Breast epithelium (tissue), 4 donors: ENCODE data around the gene CEP131. TPM values are rescaled to one million over a fixed set of nuclear protein-coding genes. Genes with fewer than 3 reads are reported as not detected.

Experiments
- DNase-seq, 2 donors: peaks; one replicate each; pipeline ENCODE4 v3.0.0-alpha.2; 2019; ENCODE audit warnings: low spot score in 2 of 2
- H3K27ac ChIP-seq, 2 donors: fragments of 200-600 bp; sonication (generic) in 1 of 2; one replicate each; pipeline ENCODE4 v1.5.1; 2016 to 2019; ENCODE audit warnings: mild to moderate bottlenecking in 1 of 2
- H3K27me3 ChIP-seq, 2 donors: fragments of 200-600 bp; sonication (generic) in 1 of 2; one replicate each; pipeline versions ENCODE4 v1.5.1 to v1.6.0; 2017 to 2019; ENCODE audit warnings: control low read depth in 1 of 2, mild to moderate bottlenecking in 1 of 2
- H3K36me3 ChIP-seq: fragments of 200-600 bp; one replicate; pipeline ENCODE4 v1.5.1; 2019
- H3K4me1 ChIP-seq, 2 donors: fragments of 200-600 bp; sonication (generic); one replicate each; pipeline ENCODE4 v1.5.1; 2016 to 2019; ENCODE audit warnings: control low read depth in 1 of 2
- H3K4me3 ChIP-seq, 3 donors: fragments of 200-600 bp; sonication (generic); 1 replicate in 2 of 3; 2 replicates in 1 of 3; pipeline ENCODE4 v1.5.1; 2016 to 2019; ENCODE audit warnings: mild to moderate bottlenecking in 3 of 3, moderate library complexity in 2 of 3
- H3K9me3 ChIP-seq, 2 donors: fragments of 200-600 bp; sonication (generic) in 1 of 2; one replicate each; pipeline ENCODE4 v1.5.1; 2016 to 2019; ENCODE audit warnings: control low read depth in 1 of 2
- POLR2A ChIP-seq: fragments of 450-650 bp; IDR thresholded peaks from one replicate; pipeline ENCODE4 v1.6.1; 2016; ENCODE audit warnings: antibody characterized with exemption, mild to moderate bottlenecking, moderate library complexity
- POLR2AphosphoS5 ChIP-seq, 3 donors: sonication (generic); formaldehyde crosslinking; IDR thresholded peaks; one replicate each; pipeline ENCODE4 v1.6.1; 2017; ENCODE audit warnings: antibody characterized with exemption in 3 of 3
- intact Hi-C: fragments of 100-400 bp; cut with DNase I; formaldehyde crosslinking; loops from one replicate; pipeline ENCODE4 v1.15.1; 2023; ENCODE audit warnings: low total_unique reads
- total RNA-seq, 3 donors: library from RNA; depleted of rRNA; stranded (reverse); fragments of >200 nt; gene quantifications; one replicate each; pipeline ENCODE4 v1.1.0, GENCODE V29; 2016
- TF ChIP-seq, protein P1 (sequence below), 3 donors: fragments of 450-650 bp; IDR thresholded peaks; one replicate each; pipeline ENCODE4 v1.5.1; 2016 to 2017; ENCODE audit warnings: antibody characterized with exemption in 3 of 3, mild to moderate bottlenecking in 3 of 3, moderate library complexity in 3 of 3

Gene CEP131
- total RNA-seq, 3 donors from 2014 or later: 6.9 to 12.8 (median 9.7) TPM

- Histone ChIP-seq H3K4me3 (no peak overlapping the region), H3K9me3 (no peaks in the 10 kb centered on the region), H3K27ac (no peak overlapping the region), H3K27me3 (no peaks in the 10 kb centered on the region), H3K36me3 (no peaks in the 10 kb centered on the region), H3K4me1 (peaks cover 8% of the 10 kb centered on the region in 2 donors)
- no peak for TF ChIP-seq POLR2A
- TF ChIP-seq, protein P1, sequence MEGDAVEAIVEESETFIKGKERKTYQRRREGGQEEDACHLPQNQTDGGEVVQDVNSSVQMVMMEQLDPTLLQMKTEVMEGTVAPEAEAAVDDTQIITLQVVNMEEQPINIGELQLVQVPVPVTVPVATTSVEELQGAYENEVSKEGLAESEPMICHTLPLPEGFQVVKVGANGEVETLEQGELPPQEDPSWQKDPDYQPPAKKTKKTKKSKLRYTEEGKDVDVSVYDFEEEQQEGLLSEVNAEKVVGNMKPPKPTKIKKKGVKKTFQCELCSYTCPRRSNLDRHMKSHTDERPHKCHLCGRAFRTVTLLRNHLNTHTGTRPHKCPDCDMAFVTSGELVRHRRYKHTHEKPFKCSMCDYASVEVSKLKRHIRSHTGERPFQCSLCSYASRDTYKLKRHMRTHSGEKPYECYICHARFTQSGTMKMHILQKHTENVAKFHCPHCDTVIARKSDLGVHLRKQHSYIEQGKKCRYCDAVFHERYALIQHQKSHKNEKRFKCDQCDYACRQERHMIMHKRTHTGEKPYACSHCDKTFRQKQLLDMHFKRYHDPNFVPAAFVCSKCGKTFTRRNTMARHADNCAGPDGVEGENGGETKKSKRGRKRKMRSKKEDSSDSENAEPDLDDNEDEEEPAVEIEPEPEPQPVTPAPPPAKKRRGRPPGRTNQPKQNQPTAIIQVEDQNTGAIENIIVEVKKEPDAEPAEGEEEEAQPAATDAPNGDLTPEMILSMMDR (IDR thresholded peaks at IDR 0.05): no peak
- no peak for TF ChIP-seq POLR2AphosphoS5 (IDR thresholded peaks at IDR 0.05)
- no peak for DNase-seq
- intact Hi-C loops: no loop called here
Measured at GRCh38 chr17:81217491-81217890, 5.3 kb downstream of the CEP131 start.

DNA sequence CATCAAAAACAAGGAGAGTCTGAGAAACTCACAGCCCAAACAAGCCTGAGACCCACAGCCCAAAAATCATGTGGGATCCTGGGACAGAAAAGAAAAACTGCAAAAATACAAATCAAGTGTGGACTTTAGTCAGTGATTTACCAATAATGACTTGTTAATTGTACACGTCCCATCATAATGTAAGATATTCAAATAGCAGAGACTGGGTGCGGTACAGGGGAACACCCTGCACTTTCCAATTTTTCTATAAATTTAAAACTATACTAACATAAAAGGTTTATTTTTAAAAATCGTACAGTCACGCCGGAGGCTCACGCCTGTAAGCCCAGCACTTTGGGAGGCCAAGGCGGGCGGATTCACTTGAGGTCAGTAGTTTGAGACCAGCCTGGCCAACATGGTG, 8.8 kb downstream of the CEP131 start:
- DNase-seq: no peak
- intact Hi-C loops: no loop called here
- H3K27ac ChIP-seq: no peak overlapping the region
- H3K9me3 ChIP-seq: no peaks in the 10 kb centered on the region
- H3K4me1 ChIP-seq: no peaks in the 10 kb centered on the region
- no peak overlapping the region for H3K4me3 ChIP-seq
- TF ChIP-seq, protein P1 (IDR thresholded peaks at IDR 0.05): no peak
- no peak for TF ChIP-seq POLR2AphosphoS5 (IDR thresholded peaks at IDR 0.05)
- TF ChIP-seq POLR2A: no peak
- H3K36me3 ChIP-seq: no peaks in the 10 kb centered on the region
- no peaks in the 10 kb centered on the region for H3K27me3 ChIP-seq

- no peaks in the 10 kb centered on the region for H3K9me3 ChIP-seq
- intact Hi-C loops: no loop called here
- TF ChIP-seq, protein P1 (IDR thresholded peaks at IDR 0.05): no peak
- TF ChIP-seq POLR2AphosphoS5 (IDR thresholded peaks at IDR 0.05) (no peak), POLR2A (no peak)
- DNase-seq: no peak
- no peak overlapping the region for H3K4me3 ChIP-seq
- H3K27me3 ChIP-seq: no peaks in the 10 kb centered on the region
- no peak overlapping the region for H3K27ac ChIP-seq
- no peaks in the 10 kb centered on the region for H3K4me1 ChIP-seq
- H3K36me3 ChIP-seq: no peaks in the 10 kb centered on the region
Measured at GRCh38 chr17:81212365-81212764, 10.4 kb downstream of the CEP131 start.

- H3K4me1 ChIP-seq: no peaks in the 10 kb centered on the region
- peak overlapping the region in 1 of 2 donors; percentile 25 for H3K27ac ChIP-seq
- intact Hi-C loops: no loop called here
- no peaks in the 10 kb centered on the region for H3K9me3 ChIP-seq
- H3K36me3 ChIP-seq: no peaks in the 10 kb centered on the region
- no peaks in the 10 kb centered on the region for H3K27me3 ChIP-seq
- H3K4me3 ChIP-seq: no peak overlapping the region
- no peak for DNase-seq
- TF ChIP-seq POLR2AphosphoS5 (IDR thresholded peaks at IDR 0.05) (no peak), POLR2A (no peak)
- TF ChIP-seq, protein P1 (IDR thresholded peaks at IDR 0.05): no peak
Measured at GRCh38 chr17:81210868-81211267, 11.9 kb downstream of the CEP131 start.

- intact Hi-C loops: no loop called here
- no peak for DNase-seq
- Histone ChIP-seq H3K4me1 (no peaks in the 10 kb centered on the region), H3K4me3 (no peak overlapping the region), H3K36me3 (no peaks in the 10 kb centered on the region), H3K27me3 (no peaks in the 10 kb centered on the region), H3K27ac (no peak overlapping the region), H3K9me3 (no peaks in the 10 kb centered on the region)
- no peak for TF ChIP-seq POLR2A
- TF ChIP-seq, protein P1 (IDR thresholded peaks at IDR 0.05): no peak
- no peak for TF ChIP-seq POLR2AphosphoS5 (IDR thresholded peaks at IDR 0.05)
Measured at GRCh38 chr17:81210466-81210865, 12.3 kb downstream of the CEP131 start.
